Activated CD8-positive, alpha-beta memory T cell treated with anti-CD3 and anti-CD28 coated beads for 4 hours (primary cell): ENCODE results near the gene IL1R1.

ENCODE experiments used
- DNase-seq, 2 donors: peaks; one replicate each; pipeline ENCODE4 v3.0.0-alpha.2; 2020; ENCODE audit warnings: low read depth in 2 of 2

The IL1R1 gene

GRCh38 chr2:102168026-102168771 is 25.7 kb downstream of the IL1R1 start:
- DNase-seq: no peak

GRCh38 chr2:102171946-102172345 is 29.4 kb downstream of the IL1R1 start:
- no peak for DNase-seq

- no peak for DNase-seq
These were observed 30.2 kb downstream of the IL1R1 start for GRCh38 chr2:102172745-102173144.

- no peak for DNase-seq
These were observed 33.6 kb downstream of the IL1R1 start for GRCh38 chr2:102176172-102176571.

GRCh38 chr2:102177814-102178478 is 35.4 kb downstream of the IL1R1 start:
- no peak for DNase-seq

GRCh38 chr2:102179061-102179460 is 36.5 kb downstream of the IL1R1 start:
- no peak for DNase-seq

GRCh38 chr2:102179788-102180686 is 37.5 kb downstream of the IL1R1 start:
- DNase-seq: no peak

GRCh38 chr2:102180687-102180999 is 38.1 kb downstream of the IL1R1 start:
- DNase-seq: no peak

- DNase-seq: no peak
These were observed 38.8 kb downstream of the IL1R1 start for GRCh38 chr2:102181376-102181775.

GRCh38 chr2:102181919-102182635 is 39.5 kb downstream of the IL1R1 start:
- no peak for DNase-seq

- DNase-seq: no peak
These were observed 41.5 kb downstream of the IL1R1 start for GRCh38 chr2:102184018-102184417.

- DNase-seq: no peak
These were observed 42.0 kb downstream of the IL1R1 start for GRCh38 chr2:102184568-102184967.

GRCh38 chr2:102185347-102185746 is 42.8 kb downstream of the IL1R1 start:
- DNase-seq: no peak

- DNase-seq: no peak
These were observed 44.4 kb downstream of the IL1R1 start, which contains the start of gene IL1RL2 for GRCh38 chr2:102186791-102187495. TSS of gene IL1RL2 (plus strand) at chr2:102187023. CDS start at chr2:102187868, 845 bp downstream.

- DNase-seq: peak; percentile 16 to 22
These were observed 45.1 kb downstream of the IL1R1 start for GRCh38 chr2:102187496-102188150.

- no peak for DNase-seq
These were observed 48.0 kb downstream of the IL1R1 start for GRCh38 chr2:102190430-102191107.

- no peak for DNase-seq
These were observed 49.0 kb downstream of the IL1R1 start for GRCh38 chr2:102191501-102191900.

GRCh38 chr2:102193074-102193473 is 50.5 kb downstream of the IL1R1 start:
- DNase-seq: no peak

GRCh38 chr2:102194609-102195268 is 52.2 kb downstream of the IL1R1 start:
- DNase-seq: no peak
